GM12865 (cell line): ENCODE measurements around the gene FOXP4.

Experiments used
- DNase-seq: peaks from one replicate; pipeline ENCODE4 v3.0.0; 2010; ENCODE audit warnings: low read depth
- H3K4me3 ChIP-seq: 2 replicates; pipeline ENCODE4 v1.5.1; 2011; ENCODE audit warnings: mild to moderate bottlenecking, low read depth, low read length, control low read depth
- CTCF ChIP-seq: IDR thresholded peaks from 2 replicates; pipeline ENCODE4 v1.5.1; 2011; ENCODE audit warnings: low read length, control low read depth, low read depth, inconsistent platforms; ENCODE audit not compliant: insufficient read depth; ENCODE audit errors: missing control alignments

FOXP4 gene

GRCh38 chr6:41634657-41635056, 88.5 kb downstream of the FOXP4 start:
- no peak for DNase-seq
- H3K4me3 ChIP-seq = no peak overlapping the region
- TF ChIP-seq CTCF = no peak

- no peak overlapping the region for H3K4me3 ChIP-seq
- DNase-seq = no peak
- TF ChIP-seq CTCF = no peak
These were observed 89.2 kb downstream of the FOXP4 start for GRCh38 chr6:41635365-41635764.

- no peak overlapping the region for H3K4me3 ChIP-seq
- DNase-seq = no peak
- no peak for TF ChIP-seq CTCF
These were observed 90.6 kb downstream of the FOXP4 start for GRCh38 chr6:41636833-41637193.

- TF ChIP-seq CTCF = no peak
- DNase-seq = no peak
- no peak overlapping the region for H3K4me3 ChIP-seq
These were observed 91.2 kb downstream of the FOXP4 start for GRCh38 chr6:41637194-41638001.

GRCh38 chr6:41638002-41638934, 92.1 kb downstream of the FOXP4 start, which contains the start of gene MDFI:
Gene MDFI (plus strand): TSS chr6:41638468. CDS start chr6:41638750, 282 bp downstream.
- TF ChIP-seq CTCF = no peak
- DNase-seq = no peak
- no peak within 1 kb of the TSS for H3K4me3 ChIP-seq

GRCh38 chr6:41638935-41639808, 93.0 kb downstream of the FOXP4 start:
- DNase-seq = no peak
- no peak for TF ChIP-seq CTCF
- no peak overlapping the region for H3K4me3 ChIP-seq
